PC-3 (cell line): Measurements from ENCODE around the gene SLC9A6. TPM values are rescaled to one million over a fixed set of nuclear protein-coding genes. Genes with fewer than 3 reads are reported as not detected.

Experiments
- ATAC-seq: fragments of 200-7000 bp; cut with Tn5 transposase; 2 replicates; pipeline ENCODE4 v1.9.1; 2020; ENCODE audit warnings: mild to moderate bottlenecking, moderate library complexity
- BruUV-seq: library from RNA; stranded (reverse); fragments of 400-500 nt; replicated peaks from 2 replicates; lab custom pipeline; 2021; lab: Mats Ljungman, UMichigan
- CTCF ChIA-PET: fragments of 300-600 bp; sonication (Branson Sonifier 250); formaldehyde crosslinking; loops from one replicate; lab custom pipeline; 2022; ENCODE audit warnings: antibody characterized with exemption; lab: Charles Lee
- POLR2A ChIA-PET: fragments of 300-600 bp; sonication (Branson Sonifier 250); formaldehyde crosslinking; loops from one replicate; lab custom pipeline; 2022; ENCODE audit warnings: antibody characterized with exemption; ENCODE audit not compliant: unreplicated experiment; lab: Charles Lee
- DNase-seq: peaks from one replicate; pipeline ENCODE4 v3.0.0-alpha.2; 2015
- H2AFZ ChIP-seq: fragments of 300-600 bp; sonication (generic); 2 replicates; pipeline ENCODE4 v1.6.0; 2016; ENCODE audit warnings: antibody characterized with exemption, low read length
- H3F3A ChIP-seq: fragments of 300-600 bp; sonication (generic); one replicate; pipeline ENCODE4 v1.6.0; 2017; ENCODE audit warnings: antibody characterized with exemption, low read length, control low read depth, mild to moderate bottlenecking; ENCODE audit not compliant: unreplicated experiment
- H3K27ac ChIP-seq: fragments of 300-600 bp; sonication (generic); 2 replicates; pipeline ENCODE4 v1.5.1; 2016; ENCODE audit warnings: mild to moderate bottlenecking, low read length
- H3K27me3 ChIP-seq: fragments of 300-600 bp; sonication (generic); 2 replicates; pipeline ENCODE4 v1.6.1; 2016; ENCODE audit warnings: low read length, mixed read lengths
- H3K36me3 ChIP-seq: fragments of 300-600 bp; sonication (generic); 2 replicates; pipeline ENCODE4 v1.6.1; 2016; ENCODE audit warnings: low read depth, mixed run types, low read length, mixed read lengths
- H3K4me1 ChIP-seq: fragments of 300-600 bp; sonication (generic); 2 replicates; pipeline ENCODE4 v1.5.1; 2016; ENCODE audit warnings: low read length; ENCODE audit not compliant: insufficient read depth
- H3K4me2 ChIP-seq: fragments of 300-600 bp; sonication (generic); 2 replicates; pipeline ENCODE4 v1.6.0; 2016; ENCODE audit warnings: low read length
- H3K4me3 ChIP-seq: fragments of 300-600 bp; sonication (generic); 2 replicates; pipeline ENCODE4 v1.5.1; 2016; ENCODE audit warnings: mild to moderate bottlenecking, low read length, mixed read lengths
- H3K79me2 ChIP-seq: fragments of 300-600 bp; sonication (generic); 2 replicates; pipeline ENCODE4 v1.6.1; 2017; ENCODE audit warnings: low read length, mixed read lengths
- H3K9ac ChIP-seq: fragments of 300-600 bp; sonication (generic); 2 replicates; pipeline ENCODE4 v1.6.0; 2016; ENCODE audit warnings: mild to moderate bottlenecking, low read length
- H3K9me2 ChIP-seq: fragments of 300-600 bp; sonication (generic); replicated peaks from 2 replicates; pipeline ENCODE4 v1.6.1; 2016; ENCODE audit warnings: mixed run types, low read length, mixed read lengths
- H3K9me3 ChIP-seq: fragments of 300-600 bp; sonication (generic); 2 replicates; pipeline ENCODE4 v1.6.1; 2016; ENCODE audit warnings: low read length, mixed read lengths
- H4K20me1 ChIP-seq: fragments of 300-600 bp; sonication (generic); 2 replicates; pipeline ENCODE4 v1.6.1; 2016; ENCODE audit warnings: low read length, mixed read lengths
- EZH2 ChIP-seq: fragments of 300-600 bp; sonication (generic); IDR thresholded peaks from one replicate; pipeline ENCODE4 v1.6.1; 2017; ENCODE audit warnings: antibody characterized with exemption, mild to moderate bottlenecking, low read length; ENCODE audit not compliant: unreplicated experiment
- EZH2phosphoT487 ChIP-seq: fragments of 300-600 bp; sonication (generic); IDR thresholded peaks from 2 replicates; pipeline ENCODE4 v1.6.1; 2018; ENCODE audit warnings: mild to moderate bottlenecking, antibody characterized with exemption, low read length, borderline replicate concordance
- intact Hi-C: fragments of 100-400 bp; cut with micrococcal nuclease; formaldehyde crosslinking; loops from 2 replicates; pipeline ENCODE4 v1.9.0; 2023
- total RNA-seq: library from RNA; depleted of rRNA; stranded (reverse); fragments of >200 nt; gene quantifications from 2 replicates; pipeline ENCODE4 v1.2.3, GENCODE V29; 2014
- TF ChIP-seq, protein P1 (sequence below): fragments of 300-600 bp; sonication (generic); conservative IDR thresholded peaks from 2 replicates; pipeline ENCODE4 v1.5.1; 2017; ENCODE audit warnings: antibody characterized with exemption, low read depth, mild to moderate bottlenecking, low read length

The SLC9A6 gene
- total RNA-seq, 1 experiment from 2014 or later, result 14.4 TPM

- no peaks in the 10 kb centered on the region for H3K27me3 ChIP-seq
- TF ChIP-seq, protein P1, sequence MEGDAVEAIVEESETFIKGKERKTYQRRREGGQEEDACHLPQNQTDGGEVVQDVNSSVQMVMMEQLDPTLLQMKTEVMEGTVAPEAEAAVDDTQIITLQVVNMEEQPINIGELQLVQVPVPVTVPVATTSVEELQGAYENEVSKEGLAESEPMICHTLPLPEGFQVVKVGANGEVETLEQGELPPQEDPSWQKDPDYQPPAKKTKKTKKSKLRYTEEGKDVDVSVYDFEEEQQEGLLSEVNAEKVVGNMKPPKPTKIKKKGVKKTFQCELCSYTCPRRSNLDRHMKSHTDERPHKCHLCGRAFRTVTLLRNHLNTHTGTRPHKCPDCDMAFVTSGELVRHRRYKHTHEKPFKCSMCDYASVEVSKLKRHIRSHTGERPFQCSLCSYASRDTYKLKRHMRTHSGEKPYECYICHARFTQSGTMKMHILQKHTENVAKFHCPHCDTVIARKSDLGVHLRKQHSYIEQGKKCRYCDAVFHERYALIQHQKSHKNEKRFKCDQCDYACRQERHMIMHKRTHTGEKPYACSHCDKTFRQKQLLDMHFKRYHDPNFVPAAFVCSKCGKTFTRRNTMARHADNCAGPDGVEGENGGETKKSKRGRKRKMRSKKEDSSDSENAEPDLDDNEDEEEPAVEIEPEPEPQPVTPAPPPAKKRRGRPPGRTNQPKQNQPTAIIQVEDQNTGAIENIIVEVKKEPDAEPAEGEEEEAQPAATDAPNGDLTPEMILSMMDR, result no peak
- TF ChIP-seq EZH2phosphoT487 (no peak), EZH2 (no peak)
- BruUV-seq, result no TSS peak
- H3K27ac ChIP-seq, result no peak overlapping the region
- DNase-seq (no peak), ATAC-seq (no peak; the same call in 1 of the 2 replicates)
- H4K20me1 ChIP-seq, result no peaks in the 10 kb centered on the region
- ChIA-PET CTCF (no interaction called here), POLR2A (no interaction called here)
- no peaks in the 10 kb centered on the region for H3K9me3 ChIP-seq
- intact Hi-C loops, result loop anchor here (1.0 kb wide), 1 partner anchor 9 kb away; no protein-coding TSS in a partner anchor
- peaks cover 41% of the 10 kb centered on the region for H3K79me2 ChIP-seq
- H3K4me2 ChIP-seq, result peak overlapping the region; percentile 86
- peak overlapping the region; percentile 87 for H2AFZ ChIP-seq
- H3K4me3 ChIP-seq, result peak overlapping the region; percentile 71
- H3K4me1 ChIP-seq, result peaks cover 7% of the 10 kb centered on the region
- no peaks in the 10 kb centered on the region for H3K9me2 ChIP-seq
- no peaks in the 10 kb centered on the region for H3F3A ChIP-seq
- H3K36me3 ChIP-seq, result no peaks in the 10 kb centered on the region
- H3K9ac ChIP-seq, result peak overlapping the region; percentile 82
Measured at GRCh38 chrX:135985973-135986310, 707 bp downstream of the SLC9A6 start.

- H3K4me1 ChIP-seq, result peaks cover 7% of the 10 kb centered on the region
- no peak overlapping the region for H2AFZ ChIP-seq
- no peak overlapping the region for H3K27ac ChIP-seq
- BruUV-seq, result no TSS peak
- ATAC-seq (no peak), DNase-seq (no peak)
- H3K4me2 ChIP-seq, result peak overlapping the region; percentile 17; the same call in 1 of the 2 replicates
- peaks cover 41% of the 10 kb centered on the region for H3K79me2 ChIP-seq
- no peak overlapping the region for H3K9ac ChIP-seq
- H3F3A ChIP-seq, result no peaks in the 10 kb centered on the region
- no peaks in the 10 kb centered on the region for H3K36me3 ChIP-seq
- ChIA-PET POLR2A (no interaction called here), CTCF (interaction anchor here (0.6 kb wide), 1 partner anchor 21 kb away, joined by 5 read pairs; no protein-coding TSS in a partner anchor)
- H4K20me1 ChIP-seq, result no peaks in the 10 kb centered on the region
- H3K9me3 ChIP-seq, result no peaks in the 10 kb centered on the region
- no peak overlapping the region for H3K4me3 ChIP-seq
- H3K9me2 ChIP-seq, result no peaks in the 10 kb centered on the region
- H3K27me3 ChIP-seq, result no peaks in the 10 kb centered on the region
- TF ChIP-seq, protein P1, result no peak
- no peak for TF ChIP-seq EZH2
- TF ChIP-seq EZH2phosphoT487, result no peak
- intact Hi-C loops, result no loop called here
Measured at GRCh38 chrX:135988245-135988644, 3.0 kb downstream of the SLC9A6 start.

GRCh38 chrX:136015016-136015415 lies 29.8 kb downstream of the SLC9A6 start:
- H3K36me3 ChIP-seq, result no peaks in the 10 kb centered on the region; the same call in 1 of the 2 replicates
- TF ChIP-seq, protein P1, result no peak
- no peak for TF ChIP-seq EZH2
- TF ChIP-seq EZH2phosphoT487, result no peak
- CTCF ChIA-PET, result no interaction called here
- no peaks in the 10 kb centered on the region for H3K9me2 ChIP-seq
- no peaks in the 10 kb centered on the region for H3K9me3 ChIP-seq
- BruUV-seq, result no TSS peak
- H3K4me1 ChIP-seq, result no peaks in the 10 kb centered on the region
- POLR2A ChIA-PET, result no interaction called here
- intact Hi-C loops, result no loop called here
- ATAC-seq, result no peak
- no peak overlapping the region for H3K4me2 ChIP-seq
- no peak for DNase-seq
- no peaks in the 10 kb centered on the region for H3F3A ChIP-seq
- H3K79me2 ChIP-seq, result no peaks in the 10 kb centered on the region
- no peak overlapping the region for H3K4me3 ChIP-seq
- no peak overlapping the region for H3K27ac ChIP-seq
- no peaks in the 10 kb centered on the region for H3K27me3 ChIP-seq
- no peaks in the 10 kb centered on the region for H4K20me1 ChIP-seq
- no peak overlapping the region for H2AFZ ChIP-seq
- no peak overlapping the region for H3K9ac ChIP-seq
